ENCODE data around the gene TAF10. TPM values are rescaled to one million over a fixed set of nuclear protein-coding genes. Genes with fewer than 3 reads are reported as not detected.

The TAF10 gene
- total RNA-seq, 3 donors from 2014 or later (not counting 1 experiment from before 2014, with no cell fraction given): 154 to 191 (median 158) TPM

GRCh38 chr11:6630632-6631291 lies 18.7 kb upstream of the TAF10 start:
- Histone ChIP-seq H3K4me1 (ENCODE audit: control insufficient read depth, insufficient read depth, low read length) (peaks cover 13% of the 10 kb centered on the region), H3K27ac (ENCODE audit: low read length) (no peak overlapping the region), H3K27me3 (ENCODE audit: control insufficient read depth, insufficient read depth, low read length) (no peaks in the 10 kb centered on the region), H3K4me3 (ENCODE audit: low read length) (no peak overlapping the region), H3K36me3 (ENCODE audit: control insufficient read depth, insufficient read depth, low read length) (no peaks in the 10 kb centered on the region), H3K9me3 (ENCODE audit: control insufficient read depth, insufficient read depth, low read length) (no peaks in the 10 kb centered on the region)
- H3K9me3 Mint-ChIP-seq: no peaks in the 10 kb centered on the region
- no peak overlapping the region for H3K4me3 Mint-ChIP-seq
- no peaks in the 10 kb centered on the region for H3K36me3 Mint-ChIP-seq
- DNase-seq (no peak), ATAC-seq (no peak)
- 96% methylated on average over 28 of the region's 28 CpGs for WGBS (ENCODE audit: insufficient coverage)
- H3K27ac Mint-ChIP-seq: no peak overlapping the region
- H3K27me3 Mint-ChIP-seq (ENCODE audit: low read depth in 2 of 2): no peaks in the 10 kb centered on the region
- H3K4me1 Mint-ChIP-seq: peaks cover 9 to 12% of the 10 kb centered on the region in 2 donors
- no peak for TF ChIP-seq CTCF (IDR thresholded peaks at IDR 0.05)
- intact Hi-C loops (cut with micrococcal nuclease): no loop called here

- Histone ChIP-seq H3K36me3 (ENCODE audit: control insufficient read depth, insufficient read depth, low read length) (no peaks in the 10 kb centered on the region), H3K27ac (ENCODE audit: low read length) (no peak overlapping the region), H3K4me3 (ENCODE audit: low read length) (no peak overlapping the region), H3K4me1 (ENCODE audit: control insufficient read depth, insufficient read depth, low read length) (peaks cover 9% of the 10 kb centered on the region), H3K27me3 (ENCODE audit: control insufficient read depth, insufficient read depth, low read length) (no peaks in the 10 kb centered on the region), H3K9me3 (ENCODE audit: control insufficient read depth, insufficient read depth, low read length) (no peaks in the 10 kb centered on the region)
- DNase-seq (no peak), ATAC-seq (no peak)
- Mint-ChIP-seq H3K27ac (no peak overlapping the region), H3K36me3 (no peaks in the 10 kb centered on the region), H3K4me1 (peaks cover 9 to 12% of the 10 kb centered on the region in 2 donors), H3K27me3 (ENCODE audit: low read depth in 2 of 2) (no peaks in the 10 kb centered on the region), H3K9me3 (no peaks in the 10 kb centered on the region), H3K4me3 (no peak overlapping the region)
- 97% methylated on average over 102 of the region's 102 CpGs for WGBS (ENCODE audit: insufficient coverage)
- no peak for TF ChIP-seq CTCF (IDR thresholded peaks at IDR 0.05)
- intact Hi-C loops (cut with micrococcal nuclease): no loop called here
Observed at GRCh38 chr11:6629892-6630631, 18.0 kb upstream of the TAF10 start.

- H3K27me3 Mint-ChIP-seq (ENCODE audit: low read depth in 2 of 2): no peaks in the 10 kb centered on the region
- ATAC-seq (no peak), DNase-seq (no peak)
- TF ChIP-seq CTCF (IDR thresholded peaks at IDR 0.05): no peak
- no peak overlapping the region for H3K27ac Mint-ChIP-seq
- no peaks in the 10 kb centered on the region for H3K9me3 Mint-ChIP-seq
- intact Hi-C loops (cut with micrococcal nuclease): no loop called here
- Histone ChIP-seq H3K36me3 (ENCODE audit: control insufficient read depth, insufficient read depth, low read length) (no peaks in the 10 kb centered on the region), H3K4me3 (ENCODE audit: low read length) (no peak overlapping the region), H3K4me1 (ENCODE audit: control insufficient read depth, insufficient read depth, low read length) (peaks cover 9% of the 10 kb centered on the region), H3K27me3 (ENCODE audit: control insufficient read depth, insufficient read depth, low read length) (no peaks in the 10 kb centered on the region), H3K27ac (ENCODE audit: low read length) (no peak overlapping the region), H3K9me3 (ENCODE audit: control insufficient read depth, insufficient read depth, low read length) (no peaks in the 10 kb centered on the region)
- H3K4me1 Mint-ChIP-seq: peaks cover 9 to 12% of the 10 kb centered on the region in 2 donors
- H3K36me3 Mint-ChIP-seq: no peaks in the 10 kb centered on the region
- no peak overlapping the region for H3K4me3 Mint-ChIP-seq
- WGBS (ENCODE audit: insufficient coverage): 96% methylated on average over 24 of the region's 24 CpGs
Observed at GRCh38 chr11:6629573-6629891, 17.5 kb upstream of the TAF10 start.
